SJSA1 (cell line): Measurements from ENCODE around the gene ADIPOR2. TPM values are rescaled to one million over a fixed set of nuclear protein-coding genes. Genes with fewer than 3 reads are reported as not detected.
A peak's percentile ranks its signal among the peaks of the same experiment; 100 is the strongest.

Source experiments
- DNase-seq, 2 experiments: peaks; one replicate each; pipeline ENCODE4 v3.0.0-alpha.2; 2015 to 2020; ENCODE audit warnings: low spot score in 2 of 2, low read depth in 1 of 2
- H3K27ac ChIP-seq: fragments of 250-450 bp; sonication (Bioruptor Pico); 2 replicates; pipeline ENCODE4 v1.5.1; 2020; ENCODE audit warnings: mild to moderate bottlenecking, moderate library complexity
- H3K27me3 ChIP-seq: fragments of 250-450 bp; sonication (Bioruptor Pico); replicated peaks from 2 replicates; pipeline ENCODE4 v1.5.1; 2020; ENCODE audit warnings: mild to moderate bottlenecking, moderate library complexity
- H3K36me3 ChIP-seq: fragments of 250-450 bp; sonication (Bioruptor Pico); 2 replicates; pipeline ENCODE4 v1.5.1; 2020; ENCODE audit warnings: mild to moderate bottlenecking
- H3K4me1 ChIP-seq: fragments of 250-450 bp; sonication (Bioruptor Pico); replicated peaks from 2 replicates; pipeline ENCODE4 v1.6.1; 2021; ENCODE audit warnings: mild to moderate bottlenecking
- H3K4me3 ChIP-seq: fragments of 250-450 bp; sonication (Bioruptor Pico); 2 replicates; pipeline ENCODE4 v1.5.1; 2020; ENCODE audit warnings: mild to moderate bottlenecking
- H3K9me3 ChIP-seq: fragments of 250-450 bp; sonication (Bioruptor Pico); replicated peaks from 2 replicates; pipeline ENCODE4 v1.5.1; 2020; ENCODE audit warnings: mild to moderate bottlenecking
- total RNA-seq: library from RNA; depleted of rRNA; stranded (reverse); fragments of >200 nt; shearing (Covaris generic); gene quantifications from 2 replicates; pipeline ENCODE4 v1.2.3, GENCODE V29; 2014

The ADIPOR2 gene
- total RNA-seq, 1 experiment from 2014 or later, result 38.7 TPM

GRCh38 chr12:1768615-1769014 lies 77.7 kb downstream of the ADIPOR2 start:
- Histone ChIP-seq H3K9me3 (no peaks in the 10 kb centered on the region), H3K36me3 (peaks cover 5% of the 10 kb centered on the region; the same call in 1 of the 2 replicates), H3K4me3 (no peak overlapping the region), H3K27me3 (no peaks in the 10 kb centered on the region), H3K27ac (no peak overlapping the region), H3K4me1 (no peaks in the 10 kb centered on the region)
- no peak for DNase-seq

- Histone ChIP-seq H3K4me1 (no peaks in the 10 kb centered on the region), H3K27me3 (no peaks in the 10 kb centered on the region), H3K4me3 (no peak overlapping the region), H3K27ac (no peak overlapping the region), H3K9me3 (no peaks in the 10 kb centered on the region), H3K36me3 (peaks cover 5% of the 10 kb centered on the region; the same call in 1 of the 2 replicates)
- DNase-seq, result no peak
Measured at GRCh38 chr12:1769809-1770494, 79.1 kb downstream of the ADIPOR2 start.

- Histone ChIP-seq H3K4me3 (no peak overlapping the region), H3K4me1 (peaks cover 22% of the 10 kb centered on the region), H3K9me3 (no peaks in the 10 kb centered on the region), H3K36me3 (peaks cover 13% of the 10 kb centered on the region; the same call in 1 of the 2 replicates), H3K27ac (no peak overlapping the region), H3K27me3 (no peaks in the 10 kb centered on the region)
- no peak for DNase-seq
Measured at GRCh38 chr12:1773937-1774655, 83.2 kb downstream of the ADIPOR2 start.

GRCh38 chr12:1776170-1776921 lies 85.5 kb downstream of the ADIPOR2 start:
- no peaks in the 10 kb centered on the region for H3K9me3 ChIP-seq
- H3K36me3 ChIP-seq, result peaks cover 17% of the 10 kb centered on the region
- no peak overlapping the region for H3K4me3 ChIP-seq
- H3K4me1 ChIP-seq, result peaks cover 29% of the 10 kb centered on the region
- peak in 1 of 2 experiments; percentile 61 for DNase-seq
- no peaks in the 10 kb centered on the region for H3K27me3 ChIP-seq
- 0 out of 2 replicates have a peak overlapping the region, but pooled peaks have one; percentile 3 for H3K27ac ChIP-seq

- H3K4me1 ChIP-seq, result peaks cover 29% of the 10 kb centered on the region
- DNase-seq, result peak in 1 of 2 experiments; percentile 37
- no peaks in the 10 kb centered on the region for H3K9me3 ChIP-seq
- H3K27me3 ChIP-seq, result no peaks in the 10 kb centered on the region
- no peak overlapping the region for H3K4me3 ChIP-seq
- peaks cover 14% of the 10 kb centered on the region for H3K36me3 ChIP-seq
- H3K27ac ChIP-seq, result no peak overlapping the region; the same call in none of the 2 replicates
Measured at GRCh38 chr12:1777798-1778197, 86.9 kb downstream of the ADIPOR2 start.

GRCh38 chr12:1778911-1779310 lies 88.0 kb downstream of the ADIPOR2 start:
- Histone ChIP-seq H3K4me3 (no peak overlapping the region), H3K9me3 (no peaks in the 10 kb centered on the region), H3K4me1 (peaks cover 29% of the 10 kb centered on the region), H3K27ac (no peak overlapping the region), H3K36me3 (peaks cover 14% of the 10 kb centered on the region), H3K27me3 (no peaks in the 10 kb centered on the region)
- DNase-seq, result no peak

GRCh38 chr12:1779783-1780182 lies 88.9 kb downstream of the ADIPOR2 start:
- Histone ChIP-seq H3K27ac (no peak overlapping the region), H3K9me3 (no peaks in the 10 kb centered on the region), H3K4me1 (peaks cover 29% of the 10 kb centered on the region), H3K27me3 (no peaks in the 10 kb centered on the region), H3K36me3 (peaks cover 20% of the 10 kb centered on the region), H3K4me3 (no peak overlapping the region)
- no peak for DNase-seq

- DNase-seq, result no peak
- no peak overlapping the region for H3K27ac ChIP-seq
- H3K4me1 ChIP-seq, result peaks cover 16% of the 10 kb centered on the region
Measured at GRCh38 chr12:1781772-1782171, 90.9 kb downstream of the ADIPOR2 start.

GRCh38 chr12:1782215-1782614 lies 91.3 kb downstream of the ADIPOR2 start:
- H3K36me3 ChIP-seq, result peaks cover 29% of the 10 kb centered on the region
- DNase-seq, result no peak
- H3K4me3 ChIP-seq, result no peak overlapping the region
- no peaks in the 10 kb centered on the region for H3K9me3 ChIP-seq
- no peaks in the 10 kb centered on the region for H3K27me3 ChIP-seq
- H3K4me1 ChIP-seq, result peaks cover 13% of the 10 kb centered on the region
- H3K27ac ChIP-seq, result no peak overlapping the region

More at GRCh38 chr12:1781772-1782171, 90.9 kb downstream of the ADIPOR2 start:
- Histone ChIP-seq H3K4me3 (no peak overlapping the region), H3K36me3 (peaks cover 24% of the 10 kb centered on the region), H3K9me3 (no peaks in the 10 kb centered on the region), H3K27me3 (no peaks in the 10 kb centered on the region)

GRCh38 chr12:1787714-1788113 lies 96.8 kb downstream of the ADIPOR2 start:
- Histone ChIP-seq H3K4me1 (no peaks in the 10 kb centered on the region), H3K27ac (no peak overlapping the region), H3K9me3 (no peaks in the 10 kb centered on the region), H3K36me3 (peaks cover 17% of the 10 kb centered on the region), H3K4me3 (no peak overlapping the region), H3K27me3 (no peaks in the 10 kb centered on the region)
- no peak for DNase-seq

- peaks cover 6% of the 10 kb centered on the region for H3K36me3 ChIP-seq
Measured at GRCh38 chr12:1790444-1790843, 99.6 kb downstream of the ADIPOR2 start.

GRCh38 chr12:1791104-1791841 lies 100.4 kb downstream of the ADIPOR2 start:
- Histone ChIP-seq H3K36me3 (peaks cover 6% of the 10 kb centered on the region; the same call in 1 of the 2 replicates), H3K27ac (no peak overlapping the region), H3K4me3 (no peak overlapping the region), H3K27me3 (no peaks in the 10 kb centered on the region), H3K9me3 (no peaks in the 10 kb centered on the region), H3K4me1 (peaks cover 8% of the 10 kb centered on the region)
- peak in 1 of 2 experiments; percentile 52 for DNase-seq

More at GRCh38 chr12:1790444-1790843, 99.6 kb downstream of the ADIPOR2 start:
- H3K4me1 ChIP-seq, result no peaks in the 10 kb centered on the region
- H3K27ac ChIP-seq, result no peak overlapping the region
- no peaks in the 10 kb centered on the region for H3K9me3 ChIP-seq
- no peak overlapping the region for H3K4me3 ChIP-seq
- no peak for DNase-seq
- no peaks in the 10 kb centered on the region for H3K27me3 ChIP-seq

GRCh38 chr12:1792406-1792805 lies 101.5 kb downstream of the ADIPOR2 start:
- Histone ChIP-seq H3K4me1 (peaks cover 16% of the 10 kb centered on the region), H3K36me3 (no peaks in the 10 kb centered on the region), H3K27me3 (no peaks in the 10 kb centered on the region), H3K4me3 (no peak overlapping the region), H3K9me3 (no peaks in the 10 kb centered on the region), H3K27ac (no peak overlapping the region)
- no peak for DNase-seq
